Duodenal mucosa (tissue), 2 donors: ENCODE measurements around the gene FAM222A.

Source experiments
- H3K27ac ChIP-seq: one replicate; pipeline ENCODE4 v1.7.0; 2013; ENCODE audit warnings: low read depth, low read length
- H3K27me3 ChIP-seq, 2 donors: one replicate each; pipeline ENCODE4 v1.7.0; 2013; ENCODE audit warnings: low read length in 2 of 2, control low read depth in 1 of 2; ENCODE audit not compliant: insufficient read depth in 2 of 2, control insufficient read depth in 1 of 2
- H3K36me3 ChIP-seq, 2 donors: one replicate each; pipeline ENCODE4 v1.7.0; 2013; ENCODE audit warnings: low read length in 2 of 2, control low read depth in 1 of 2; ENCODE audit not compliant: insufficient read depth in 2 of 2, control insufficient read depth in 1 of 2
- H3K4me1 ChIP-seq, 2 donors: one replicate each; pipeline ENCODE4 v1.7.0; 2013; ENCODE audit warnings: low read length in 2 of 2, control low read depth in 1 of 2; ENCODE audit not compliant: insufficient read depth in 2 of 2, control insufficient read depth in 1 of 2
- H3K4me3 ChIP-seq, 2 donors: one replicate each; pipeline ENCODE4 v1.7.0; 2013; ENCODE audit warnings: low read length in 2 of 2, low read depth in 1 of 2
- H3K9ac ChIP-seq, 2 donors: one replicate each; pipeline ENCODE4 v1.7.0; 2013; ENCODE audit warnings: low read length in 2 of 2, low read depth in 1 of 2
- H3K9me3 ChIP-seq, 2 donors: one replicate each; pipeline ENCODE4 v1.7.0; 2013; ENCODE audit warnings: low read length in 2 of 2, control low read depth in 1 of 2; ENCODE audit not compliant: control insufficient read depth in 1 of 2

FAM222A gene

DNA sequence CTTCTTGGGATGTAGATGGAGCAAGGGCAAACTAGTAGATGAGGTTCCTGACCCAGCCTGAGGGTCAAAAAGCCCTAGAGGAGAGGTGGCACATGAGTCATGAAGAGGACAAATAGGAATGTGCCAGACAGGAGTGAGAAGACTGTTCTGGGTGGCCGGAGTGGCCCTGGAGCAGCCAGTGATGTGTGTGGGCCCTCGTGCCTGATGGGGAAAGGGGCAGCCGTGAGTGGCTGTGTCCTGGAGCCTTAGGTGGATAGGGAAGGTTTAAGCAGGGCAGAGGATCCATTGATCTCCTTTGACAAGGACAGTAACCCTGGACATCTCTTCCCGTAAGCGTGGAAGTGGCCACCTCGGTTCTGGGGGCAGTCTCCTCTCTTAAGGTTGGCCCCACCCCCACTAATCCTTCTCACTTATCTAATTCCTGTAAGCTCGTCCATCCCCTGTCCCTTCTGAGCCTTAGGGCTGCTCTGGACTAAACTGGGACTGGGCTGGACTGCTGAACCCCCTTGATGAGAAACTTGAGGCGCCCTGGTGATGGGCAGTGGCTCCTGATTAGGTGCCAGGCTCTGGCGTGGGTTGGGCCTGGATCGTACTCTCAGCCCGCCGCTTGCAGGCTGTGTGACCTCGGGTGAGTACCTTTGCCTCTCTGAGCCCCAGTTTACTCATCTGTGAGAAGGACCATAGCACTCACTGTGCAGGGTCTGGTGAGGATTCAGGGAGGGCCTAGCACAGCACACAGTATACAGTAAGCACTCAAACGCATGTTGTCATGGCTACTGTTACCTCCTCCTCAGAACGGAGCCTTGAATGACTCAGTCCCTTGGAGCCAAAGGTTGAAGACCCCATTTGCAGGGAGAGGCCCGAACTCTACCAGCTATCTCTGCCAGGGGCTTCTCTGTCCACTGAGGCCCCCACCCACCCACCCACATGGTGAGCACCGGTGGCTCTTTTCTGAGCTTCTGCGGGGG lies 4.0 kb downstream of the FAM222A start:
- H3K9ac ChIP-seq = no peak overlapping the region
- peaks cover 56 to 66% of the 10 kb centered on the region in 2 donors for H3K4me1 ChIP-seq
- no peak overlapping the region for H3K27ac ChIP-seq

DNA sequence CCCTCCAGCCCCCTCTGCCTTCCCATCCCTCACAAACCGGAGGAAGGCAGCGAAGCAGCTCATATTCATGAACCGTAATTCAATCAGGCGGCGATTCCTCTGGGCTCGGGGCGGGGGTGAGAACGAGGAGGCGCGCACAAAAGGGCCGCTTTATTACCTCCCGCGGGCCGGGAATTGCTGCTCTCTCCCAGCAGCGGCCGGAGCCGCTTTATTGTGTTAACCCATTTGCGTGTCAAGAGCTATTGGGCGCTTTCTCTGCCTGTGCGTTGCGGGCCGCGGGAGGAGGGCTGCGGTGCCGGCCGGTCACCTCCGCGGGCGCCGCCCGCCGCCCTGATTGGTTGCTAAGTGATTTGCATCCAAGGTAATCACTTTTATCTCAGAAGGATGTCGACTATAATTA lies 4.8 kb downstream of the FAM222A start:
- peaks cover 60 to 67% of the 10 kb centered on the region in 2 donors for H3K4me1 ChIP-seq
- peak overlapping the region in 1 of 2 donors; percentile 14 for H3K4me3 ChIP-seq
- H3K9ac ChIP-seq = no peak overlapping the region
- H3K36me3 ChIP-seq = no peaks in the 10 kb centered on the region
- H3K27me3 ChIP-seq = peaks cover 0 to 6% of the 10 kb centered on the region in 2 donors
- H3K27ac ChIP-seq = no peak overlapping the region
- H3K9me3 ChIP-seq = no peaks in the 10 kb centered on the region

More for the DNA sequence above, 4.0 kb downstream of the FAM222A start:
- Histone ChIP-seq H3K4me3 (no peak overlapping the region), H3K27me3 (peaks cover 0 to 6% of the 10 kb centered on the region in 2 donors), H3K9me3 (no peaks in the 10 kb centered on the region), H3K36me3 (no peaks in the 10 kb centered on the region)

DNA sequence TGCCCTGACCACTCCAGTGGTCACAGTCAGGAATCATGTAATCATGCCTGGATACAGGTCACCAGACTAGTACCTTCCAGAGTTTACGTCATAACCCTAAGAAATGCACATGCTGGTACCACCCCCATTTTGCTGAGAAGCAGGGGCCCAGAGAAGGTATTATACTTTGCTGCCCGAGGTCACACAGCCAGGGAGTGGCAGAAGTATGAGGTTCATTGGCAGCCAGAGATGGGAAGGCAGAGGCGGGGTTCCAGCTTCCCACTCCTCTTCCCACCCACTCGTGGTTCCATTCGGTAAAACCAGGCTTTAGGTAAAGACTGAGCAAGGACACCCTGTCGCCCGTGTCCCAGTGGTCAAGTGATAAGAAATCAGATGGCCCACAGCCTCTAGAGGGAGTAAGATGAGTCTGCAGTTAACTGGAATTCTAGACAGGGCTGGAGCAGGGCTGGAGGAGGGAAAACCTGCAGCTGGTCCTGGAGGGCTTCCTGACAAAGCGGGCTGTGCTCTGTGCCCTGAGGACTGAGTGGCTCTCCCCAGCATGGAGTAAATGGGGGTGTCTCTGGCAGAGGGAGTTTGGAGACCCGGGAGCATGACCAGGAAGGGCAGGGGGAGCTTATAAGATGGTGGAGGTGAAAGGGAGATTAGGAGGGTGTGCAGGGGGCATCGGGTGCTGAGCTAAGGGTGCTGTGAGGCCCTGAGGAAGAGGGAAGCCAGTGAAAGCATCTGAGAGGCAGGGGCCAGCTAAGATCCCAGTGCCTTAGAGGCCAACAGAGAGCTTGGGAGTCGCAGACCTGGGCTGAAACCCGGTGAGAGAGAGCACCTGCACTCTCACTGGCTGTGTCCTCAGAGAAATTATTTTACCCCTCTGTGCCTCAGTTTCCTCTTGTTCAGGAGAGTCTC lies 5.7 kb downstream of the FAM222A start:
- Histone ChIP-seq H3K36me3 (no peaks in the 10 kb centered on the region), H3K4me1 (peaks cover 70 to 77% of the 10 kb centered on the region in 2 donors), H3K9me3 (no peaks in the 10 kb centered on the region), H3K4me3 (no peak overlapping the region), H3K27ac (no peak overlapping the region), H3K9ac (no peak overlapping the region), H3K27me3 (peaks cover 0 to 6% of the 10 kb centered on the region in 2 donors)

DNA sequence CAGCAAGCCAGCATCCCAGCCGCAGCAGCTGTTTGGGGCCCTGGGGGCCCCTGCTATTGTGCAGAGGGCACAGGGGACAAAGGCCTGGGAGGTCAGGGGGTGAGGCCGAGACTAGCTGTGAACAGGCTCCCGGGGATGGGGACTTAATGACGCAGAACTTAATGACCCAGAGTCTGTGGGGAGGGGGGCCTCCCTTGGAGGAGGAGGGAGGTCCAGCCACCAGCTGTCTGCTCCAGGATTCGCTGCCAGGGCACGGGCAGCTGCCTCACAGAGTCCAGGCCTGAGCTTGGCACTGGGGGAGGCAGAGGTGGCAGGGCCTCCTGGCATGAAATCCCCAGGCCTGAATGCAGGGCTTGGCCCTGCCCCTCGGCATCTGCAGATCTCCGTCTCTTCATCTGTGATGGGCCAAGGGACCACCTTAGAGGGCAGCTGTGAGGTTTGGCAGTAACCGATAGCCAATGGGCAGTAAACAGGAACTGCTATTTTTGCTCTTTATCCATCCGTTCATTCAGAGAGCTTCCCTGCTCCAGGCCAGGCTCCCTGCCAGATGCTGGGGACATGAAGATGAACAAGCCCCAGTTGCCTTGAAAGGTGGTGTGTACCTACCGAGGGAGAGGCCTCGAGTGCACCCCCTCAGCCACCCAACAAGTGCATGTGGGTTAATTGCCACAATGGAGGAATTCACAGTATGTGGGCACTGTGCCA lies 6.7 kb downstream of the FAM222A start:
- Histone ChIP-seq H3K36me3 (no peaks in the 10 kb centered on the region), H3K9me3 (no peaks in the 10 kb centered on the region), H3K4me1 (peaks cover 70 to 84% of the 10 kb centered on the region in 2 donors), H3K27ac (no peak overlapping the region), H3K4me3 (no peak overlapping the region), H3K9ac (no peak overlapping the region), H3K27me3 (peaks cover 0 to 6% of the 10 kb centered on the region in 2 donors)

DNA sequence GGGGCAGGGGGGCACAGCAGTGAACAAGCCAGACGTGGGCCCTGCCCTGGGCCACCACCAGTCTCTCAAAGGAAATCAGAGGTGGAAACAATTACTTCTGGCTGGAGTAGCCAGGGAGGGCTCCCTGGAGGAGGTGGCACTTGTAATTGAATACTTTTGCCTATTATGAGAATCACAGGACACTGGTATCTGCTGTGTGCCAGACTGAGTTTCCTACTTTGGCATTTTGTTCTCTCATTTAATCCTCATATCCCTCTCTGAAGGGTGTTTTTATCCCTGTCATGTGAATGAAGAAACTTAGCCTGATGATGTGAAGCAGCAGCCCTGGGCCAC lies 7.2 kb downstream of the FAM222A start:
- Histone ChIP-seq H3K4me1 (peaks cover 71 to 84% of the 10 kb centered on the region in 2 donors), H3K27me3 (peaks cover 0 to 6% of the 10 kb centered on the region in 2 donors), H3K27ac (no peak overlapping the region), H3K36me3 (no peaks in the 10 kb centered on the region), H3K9me3 (no peaks in the 10 kb centered on the region), H3K4me3 (no peak overlapping the region), H3K9ac (no peak overlapping the region)

DNA sequence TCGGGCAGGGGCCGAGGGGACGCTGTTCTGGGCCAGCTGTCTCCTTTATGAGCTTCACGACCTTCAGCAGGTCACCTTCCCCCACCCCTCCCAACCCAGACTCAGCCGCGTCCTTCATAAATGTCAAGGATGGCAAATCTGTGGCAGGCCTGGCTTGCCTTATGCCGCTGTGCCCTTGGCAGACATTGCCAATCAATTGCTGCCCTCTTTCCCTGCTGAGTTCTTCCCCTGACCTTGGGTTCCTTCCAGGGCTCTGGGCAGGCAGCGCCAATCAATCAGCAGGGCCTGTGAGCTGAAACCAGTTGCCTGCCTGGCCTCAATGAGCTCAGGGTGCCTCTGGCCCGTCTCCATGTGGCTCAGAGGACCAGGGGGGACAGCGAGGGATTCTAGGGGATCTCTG lies 7.7 kb downstream of the FAM222A start:
- peaks cover 72 to 82% of the 10 kb centered on the region in 2 donors for H3K4me1 ChIP-seq

DNA sequence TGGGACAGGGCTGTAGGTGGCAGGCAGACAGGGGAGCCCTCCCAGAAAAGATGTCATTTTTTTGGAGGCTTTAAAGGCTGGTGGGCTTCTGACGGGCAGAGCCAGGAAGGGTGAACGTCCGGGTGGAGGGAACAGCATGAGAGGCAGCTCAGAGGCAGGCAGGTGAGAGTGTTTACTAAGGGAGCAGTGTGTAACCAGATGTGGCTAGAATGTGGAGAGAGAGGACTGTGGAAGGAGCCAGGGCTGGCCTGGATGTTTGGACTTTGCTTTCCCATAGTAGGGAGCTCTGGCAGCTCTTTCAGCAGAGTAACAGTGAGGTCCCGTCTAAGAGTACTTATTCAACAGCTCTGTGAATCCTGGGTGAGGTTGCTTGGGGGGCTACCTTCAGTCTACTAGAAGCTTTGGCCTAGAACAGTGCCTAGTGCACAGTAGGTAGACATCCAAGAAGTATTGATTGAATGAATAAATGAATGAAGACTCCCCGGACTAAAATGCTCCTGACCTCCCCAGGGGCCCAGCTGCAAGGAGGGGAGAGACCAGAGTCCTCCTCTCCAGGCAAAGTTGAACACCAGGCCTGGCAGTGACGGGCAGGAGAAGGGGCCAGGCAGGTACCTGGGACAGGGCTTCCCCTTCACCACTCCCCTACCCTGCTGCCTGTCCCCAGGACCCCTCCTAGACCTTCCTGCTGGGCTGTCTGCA lies 8.5 kb downstream of the FAM222A start:
- no peaks in the 10 kb centered on the region for H3K9me3 ChIP-seq
- no peaks in the 10 kb centered on the region for H3K36me3 ChIP-seq
- H3K27ac ChIP-seq = no peak overlapping the region
- H3K9ac ChIP-seq = peak overlapping the region in 1 of 2 donors; percentile 2
- peaks cover 0 to 6% of the 10 kb centered on the region in 2 donors for H3K27me3 ChIP-seq
- H3K4me1 ChIP-seq = peaks cover 81 to 83% of the 10 kb centered on the region in 2 donors
- H3K4me3 ChIP-seq = no peak overlapping the region

More for the DNA sequence above, 7.7 kb downstream of the FAM222A start:
- Histone ChIP-seq H3K9ac (no peak overlapping the region), H3K27me3 (peaks cover 0 to 6% of the 10 kb centered on the region in 2 donors), H3K36me3 (no peaks in the 10 kb centered on the region), H3K4me3 (no peak overlapping the region), H3K9me3 (no peaks in the 10 kb centered on the region), H3K27ac (no peak overlapping the region)

DNA sequence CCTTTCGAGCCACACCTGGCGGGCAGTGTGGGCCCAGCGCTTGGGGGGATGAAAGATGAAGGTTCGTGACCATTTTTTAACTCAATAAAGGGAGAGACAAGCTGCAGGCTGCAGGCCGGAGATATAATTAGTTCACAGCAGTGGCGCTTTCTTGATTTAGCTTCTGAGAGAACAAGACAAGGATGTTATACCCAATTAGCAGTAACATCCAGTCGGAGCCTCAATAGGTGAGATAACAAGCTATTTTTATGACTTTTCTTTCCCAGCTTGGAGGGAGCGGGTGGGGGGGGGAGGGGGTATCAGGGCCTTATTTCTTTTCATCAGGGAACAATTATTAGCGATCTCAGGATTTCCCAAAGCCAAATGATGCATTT lies 9.1 kb downstream of the FAM222A start:
- peaks cover 84 to 89% of the 10 kb centered on the region in 2 donors for H3K4me1 ChIP-seq
- H3K36me3 ChIP-seq = no peaks in the 10 kb centered on the region
- H3K4me3 ChIP-seq = peak overlapping the region in 1 of 2 donors; percentile 28
- H3K27ac ChIP-seq = no peak overlapping the region
- peak overlapping the region in 1 of 2 donors; percentile 2 for H3K9ac ChIP-seq
- H3K27me3 ChIP-seq = peaks cover 0 to 6% of the 10 kb centered on the region in 2 donors
- H3K9me3 ChIP-seq = no peaks in the 10 kb centered on the region

DNA sequence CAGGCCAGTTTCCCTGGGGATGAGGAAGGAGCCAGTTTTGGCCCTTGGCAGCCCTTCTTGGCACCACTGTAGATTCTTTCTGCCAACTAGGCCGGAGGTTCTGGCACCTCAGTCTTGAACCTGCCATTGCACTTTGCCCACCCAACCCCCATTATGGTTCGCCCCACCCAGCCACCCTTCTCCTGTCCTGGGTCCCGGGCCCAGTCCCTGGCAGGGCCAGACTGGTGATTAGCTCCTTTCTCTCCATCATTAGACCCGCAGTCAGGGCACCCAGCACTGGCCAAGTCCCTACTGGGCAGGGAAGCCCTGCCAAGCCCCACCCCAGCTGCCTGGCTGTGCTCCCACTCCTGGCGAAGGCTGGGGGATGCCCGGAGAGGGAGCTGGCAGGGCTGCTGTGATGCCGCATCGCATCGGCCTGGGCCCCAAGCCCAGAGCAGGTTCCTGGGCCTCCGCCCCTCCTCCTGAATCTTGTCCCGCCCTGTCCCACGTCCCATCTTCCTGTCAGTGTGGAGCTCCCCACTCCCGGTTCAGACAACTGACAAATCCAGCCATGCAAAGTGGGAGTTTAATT lies 9.8 kb downstream of the FAM222A start:
- Histone ChIP-seq H3K27ac (no peak overlapping the region), H3K4me3 (peak overlapping the region in 1 of 2 donors; percentile 28), H3K36me3 (no peaks in the 10 kb centered on the region), H3K9ac (no peak overlapping the region), H3K27me3 (peaks cover 0 to 5% of the 10 kb centered on the region in 2 donors), H3K4me1 (peaks cover 85 to 91% of the 10 kb centered on the region in 2 donors), H3K9me3 (no peaks in the 10 kb centered on the region)
